Natural killer cell (primary cell): ENCODE data around the gene CAMK2N2. TPM values are rescaled to one million over a fixed set of nuclear protein-coding genes. Genes with fewer than 3 reads are reported as not detected.

Source experiments
- ATAC-seq, 3 donors: fragments of 150-1000 bp in 2 of 3; fragments of 200-7000 bp in 1 of 3; cut with Tn5 transposase; 1 replicate in 1 of 3; 2 replicates in 2 of 3; pipeline ENCODE4 v1.10.0; 2021; ENCODE audit warnings: mild to moderate bottlenecking in 2 of 3, moderate library complexity in 2 of 3
- DNase-seq, 2 donors: peaks; one replicate each; pipeline versions ENCODE4 v3.0.0 to v3.0.0-alpha.2; 2013 to 2021; ENCODE audit warnings: mixed read lengths in 1 of 2
- H3K27ac ChIP-seq: one replicate; pipeline ENCODE4 v1.5.1; 2013; ENCODE audit warnings: mild to moderate bottlenecking, low read length
- H3K27me3 ChIP-seq: one replicate; pipeline ENCODE4 v1.6.1; 2013; ENCODE audit warnings: low read length; ENCODE audit not compliant: control insufficient read depth, insufficient read depth
- H3K36me3 ChIP-seq: one replicate; pipeline ENCODE4 v1.6.1; 2013; ENCODE audit warnings: low read length; ENCODE audit not compliant: control insufficient read depth, insufficient read depth
- H3K4me1 ChIP-seq: one replicate; pipeline ENCODE4 v1.6.1; 2013; ENCODE audit warnings: low read length; ENCODE audit not compliant: control insufficient read depth, insufficient read depth
- H3K4me3 ChIP-seq: one replicate; pipeline ENCODE4 v1.5.1; 2013; ENCODE audit warnings: low read length
- H3K9me3 ChIP-seq: one replicate; pipeline ENCODE4 v1.6.1; 2013; ENCODE audit warnings: low read length; ENCODE audit not compliant: control insufficient read depth, insufficient read depth
- H3K27ac Mint-ChIP-seq, 2 donors: one replicate each; pipeline ENCODE4 v1.8.0; 2022; ENCODE audit warnings: mild to moderate bottlenecking in 2 of 2, mixed read lengths in 2 of 2, moderate library complexity in 1 of 2
- H3K27me3 Mint-ChIP-seq, 2 donors: one replicate each; pipeline ENCODE4 v1.8.0; 2022; ENCODE audit warnings: low read depth in 2 of 2, mixed read lengths in 2 of 2
- H3K36me3 Mint-ChIP-seq: one replicate; pipeline ENCODE4 v1.8.0; 2022; ENCODE audit warnings: mixed read lengths
- H3K4me1 Mint-ChIP-seq, 2 donors: one replicate each; pipeline ENCODE4 v1.8.0; 2022; ENCODE audit warnings: mixed read lengths in 2 of 2
- H3K4me3 Mint-ChIP-seq: one replicate; pipeline ENCODE4 v1.8.0; 2022; ENCODE audit warnings: mild to moderate bottlenecking, moderate library complexity, mixed read lengths
- H3K9me3 Mint-ChIP-seq, 2 donors: one replicate each; pipeline ENCODE4 v1.8.0; 2022; ENCODE audit warnings: mixed read lengths in 2 of 2
- whole genome bisulfite sequencing: methylation state at CpG from one replicate; pipeline ENCODE4 v1.1.7; 2013; ENCODE audit warnings: missing lambda C conversion rate; ENCODE audit not compliant: insufficient coverage; 5-methylcytosine and 5-hydroxymethylcytosine counted together
- intact Hi-C: fragments of 100-400 bp; cut with micrococcal nuclease; formaldehyde crosslinking; loops from one replicate; pipeline ENCODE4 v1.14.2; 2022
- total RNA-seq, 4 donors: library from RNA; stranded (reverse); fragments of 120-200 nt in 1 of 4; gene quantifications; one replicate each; pipeline versions ENCODE4 v1.2.3 to v1.2.4, GENCODE V29; 2013 to 2022
- TF ChIP-seq, protein P1 (sequence below): fragments of 200-600 bp; IDR thresholded peaks from one replicate; pipeline ENCODE4 v1.8.0; 2022; ENCODE audit warnings: antibody characterized with exemption

The CAMK2N2 gene
- total RNA-seq, 3 donors from 2014 or later (not counting 1 experiment from before 2014, with no cell fraction given), result 0.71 to 0.82 TPM; not detected in 1

DNA sequence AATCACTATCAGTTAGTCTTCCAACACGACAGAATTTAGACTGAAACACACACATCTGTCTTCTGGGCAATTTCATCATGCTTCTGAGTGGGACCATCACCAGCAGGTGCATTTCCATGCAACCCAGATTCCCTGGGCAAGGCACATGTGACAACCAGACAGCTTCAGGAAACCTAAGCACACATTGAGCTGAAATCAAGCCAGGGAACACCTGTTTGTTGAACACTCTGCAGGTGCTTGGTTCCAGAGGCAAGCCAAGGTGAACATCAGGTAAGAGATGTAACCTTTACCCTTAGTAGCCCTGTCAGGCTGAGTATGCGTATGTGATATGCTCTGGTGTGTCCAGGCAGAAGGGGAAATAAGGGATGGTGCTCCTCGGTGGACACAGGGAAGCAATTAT is 34.4 kb upstream of the CAMK2N2 start:
- Mint-ChIP-seq H3K4me1 (peaks cover 9 to 22% of the 10 kb centered on the region in 2 donors), H3K4me3 (peak overlapping the region; percentile 25), H3K27ac (no peak overlapping the region), H3K36me3 (no peaks in the 10 kb centered on the region), H3K9me3 (no peaks in the 10 kb centered on the region), H3K27me3 (no peaks in the 10 kb centered on the region)
- intact Hi-C loops, result no loop called here
- no peak overlapping the region for H3K27ac ChIP-seq
- WGBS, result 86% methylated on average over 2 of the region's 3 CpGs
- no peak for ATAC-seq
- peaks cover 5% of the 10 kb centered on the region for H3K36me3 ChIP-seq
- H3K4me1 ChIP-seq, result peaks cover 18% of the 10 kb centered on the region
- no peaks in the 10 kb centered on the region for H3K27me3 ChIP-seq
- H3K4me3 ChIP-seq, result no peak overlapping the region
- no peak for DNase-seq
- H3K9me3 ChIP-seq, result no peaks in the 10 kb centered on the region
- TF ChIP-seq, protein P1, sequence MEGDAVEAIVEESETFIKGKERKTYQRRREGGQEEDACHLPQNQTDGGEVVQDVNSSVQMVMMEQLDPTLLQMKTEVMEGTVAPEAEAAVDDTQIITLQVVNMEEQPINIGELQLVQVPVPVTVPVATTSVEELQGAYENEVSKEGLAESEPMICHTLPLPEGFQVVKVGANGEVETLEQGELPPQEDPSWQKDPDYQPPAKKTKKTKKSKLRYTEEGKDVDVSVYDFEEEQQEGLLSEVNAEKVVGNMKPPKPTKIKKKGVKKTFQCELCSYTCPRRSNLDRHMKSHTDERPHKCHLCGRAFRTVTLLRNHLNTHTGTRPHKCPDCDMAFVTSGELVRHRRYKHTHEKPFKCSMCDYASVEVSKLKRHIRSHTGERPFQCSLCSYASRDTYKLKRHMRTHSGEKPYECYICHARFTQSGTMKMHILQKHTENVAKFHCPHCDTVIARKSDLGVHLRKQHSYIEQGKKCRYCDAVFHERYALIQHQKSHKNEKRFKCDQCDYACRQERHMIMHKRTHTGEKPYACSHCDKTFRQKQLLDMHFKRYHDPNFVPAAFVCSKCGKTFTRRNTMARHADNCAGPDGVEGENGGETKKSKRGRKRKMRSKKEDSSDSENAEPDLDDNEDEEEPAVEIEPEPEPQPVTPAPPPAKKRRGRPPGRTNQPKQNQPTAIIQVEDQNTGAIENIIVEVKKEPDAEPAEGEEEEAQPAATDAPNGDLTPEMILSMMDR, result no peak

DNA sequence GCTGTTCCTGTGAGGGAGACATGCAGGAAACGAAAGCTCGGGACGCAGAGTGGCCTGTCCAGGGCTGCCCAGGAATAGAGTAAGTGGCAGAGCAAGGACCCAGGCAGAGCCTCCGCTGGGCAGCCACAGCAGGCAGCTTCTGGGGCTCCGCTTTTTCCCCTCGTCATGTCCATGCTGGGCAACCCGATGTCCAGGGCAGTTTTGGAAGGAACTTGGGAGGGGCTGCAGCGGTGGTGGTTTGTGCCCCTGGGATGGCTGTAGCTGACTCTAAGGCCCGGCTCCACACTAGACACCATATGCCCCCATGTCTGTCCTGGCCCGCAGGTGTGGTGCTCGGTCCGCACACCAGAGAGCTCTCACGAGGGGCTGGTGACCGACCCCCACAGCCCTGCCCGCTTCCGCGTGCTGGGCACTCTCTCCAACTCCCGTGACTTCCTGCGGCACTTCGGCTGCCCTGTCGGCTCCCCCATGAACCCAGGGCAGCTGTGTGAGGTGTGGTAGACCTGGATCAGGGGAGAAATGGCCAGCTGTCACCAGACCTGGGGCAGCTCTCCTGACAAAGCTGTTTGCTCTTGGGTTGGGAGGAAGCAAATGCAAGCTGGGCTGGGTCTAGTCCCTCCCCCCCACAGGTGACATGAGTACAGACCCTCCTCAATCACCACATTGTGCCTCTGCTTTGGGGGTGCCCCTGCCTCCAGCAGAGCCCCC is 30.5 kb upstream of the CAMK2N2 start:
- TF ChIP-seq, protein P1, result no peak
- H3K27ac ChIP-seq, result no peak overlapping the region
- intact Hi-C loops, result no loop called here

DNA sequence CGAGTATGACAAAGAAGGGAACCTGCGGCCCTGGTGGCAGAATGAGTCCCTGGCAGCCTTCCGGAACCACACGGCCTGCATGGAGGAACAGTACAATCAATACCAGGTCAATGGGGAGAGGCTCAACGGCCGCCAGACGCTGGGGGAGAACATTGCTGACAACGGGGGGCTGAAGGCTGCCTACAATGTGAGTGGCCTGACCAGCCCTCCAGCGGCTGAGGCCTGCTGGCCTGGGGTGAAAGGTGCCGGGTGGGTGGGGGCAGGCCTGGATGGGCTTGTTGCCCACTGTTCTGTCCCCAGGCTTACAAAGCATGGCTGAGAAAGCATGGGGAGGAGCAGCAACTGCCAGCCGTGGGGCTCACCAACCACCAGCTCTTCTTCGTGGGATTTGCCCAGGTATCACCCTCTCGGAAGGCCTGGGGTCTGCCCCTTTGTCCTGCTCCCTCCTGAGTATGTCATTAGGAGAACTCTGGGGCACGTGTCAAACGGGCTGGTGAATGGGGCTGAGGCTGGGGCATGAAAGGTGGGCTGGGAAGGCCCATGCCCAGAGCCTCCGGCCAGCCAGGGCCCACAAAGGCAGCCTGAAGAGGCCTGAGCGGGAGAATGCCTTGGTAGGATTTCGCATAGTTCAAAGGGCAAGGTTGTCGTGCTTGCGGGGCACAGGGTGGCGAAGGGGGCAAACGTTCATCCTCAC is 29.8 kb upstream of the CAMK2N2 start:
- WGBS, result 88% methylated on average over 22 of the region's 22 CpGs
- no peaks in the 10 kb centered on the region for H3K9me3 Mint-ChIP-seq
- Histone ChIP-seq H3K27ac (no peak overlapping the region), H3K36me3 (no peaks in the 10 kb centered on the region), H3K4me3 (no peak overlapping the region), H3K27me3 (no peaks in the 10 kb centered on the region), H3K4me1 (no peaks in the 10 kb centered on the region), H3K9me3 (no peaks in the 10 kb centered on the region)
- ATAC-seq (no peak), DNase-seq (no peak)
- no peak overlapping the region for H3K4me3 Mint-ChIP-seq
- TF ChIP-seq, protein P1, result no peak
- no peaks in the 10 kb centered on the region for H3K36me3 Mint-ChIP-seq
- no peaks in the 10 kb centered on the region for H3K4me1 Mint-ChIP-seq
- H3K27ac Mint-ChIP-seq, result no peak overlapping the region
- intact Hi-C loops, result no loop called here
- peaks cover 3 to 7% of the 10 kb centered on the region in 2 donors for H3K27me3 Mint-ChIP-seq

More for the DNA sequence above, 30.5 kb upstream of the CAMK2N2 start:
- no peak overlapping the region for H3K4me3 ChIP-seq
- ATAC-seq, result no peak
- H3K9me3 Mint-ChIP-seq, result no peaks in the 10 kb centered on the region
- H3K4me1 Mint-ChIP-seq, result no peaks in the 10 kb centered on the region
- H3K27ac Mint-ChIP-seq, result no peak overlapping the region
- H3K36me3 Mint-ChIP-seq, result no peaks in the 10 kb centered on the region
- no peaks in the 10 kb centered on the region for H3K27me3 ChIP-seq
- no peak for DNase-seq
- peaks cover 0 to 2% of the 10 kb centered on the region in 2 donors for H3K27me3 Mint-ChIP-seq
- no peaks in the 10 kb centered on the region for H3K36me3 ChIP-seq
- WGBS, result 95% methylated on average over 21 of the region's 21 CpGs
- no peaks in the 10 kb centered on the region for H3K4me1 ChIP-seq
- no peak overlapping the region for H3K4me3 Mint-ChIP-seq
- H3K9me3 ChIP-seq, result no peaks in the 10 kb centered on the region
